ENCODE measurements around the gene IGFN1. TPM values are rescaled to one million over a fixed set of nuclear protein-coding genes. Genes with fewer than 3 reads are reported as not detected.

The IGFN1 gene
- total and polyA plus RNA-seq, 4 donors = 0.03 to 0.14 (median 0.08) TPM; not detected in 1

DNA sequence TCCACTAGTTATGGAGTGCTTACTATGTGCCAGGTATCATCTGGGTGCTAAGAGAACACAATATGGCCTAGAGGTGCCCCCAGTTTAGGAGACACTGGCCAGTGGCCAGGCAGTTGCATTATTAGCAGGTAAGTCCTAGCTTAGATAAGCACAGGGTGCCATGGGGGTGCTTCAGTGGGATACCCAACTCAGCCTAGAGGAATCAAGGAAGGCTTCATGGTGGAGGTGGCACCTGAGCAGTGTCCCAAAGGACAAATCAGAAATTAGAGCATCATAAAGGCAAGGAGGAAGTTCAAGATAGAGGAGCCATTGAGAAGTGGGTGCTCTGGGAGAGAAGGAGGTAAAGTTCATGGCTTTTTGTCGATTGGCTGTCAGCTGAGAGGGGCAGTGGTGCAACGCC is 60.8 kb downstream of the IGFN1 start:
- Histone ChIP-seq H3K4me1 (ENCODE audit: control insufficient read depth in 4 of 4, insufficient read depth in 4 of 4, low read length in 3 of 4) (no peaks in the 10 kb centered on the region), H3K27me3 (ENCODE audit: control insufficient read depth in 4 of 4, insufficient read depth in 4 of 4, low read length in 3 of 4) (no peaks in the 10 kb centered on the region), H3K9ac (ENCODE audit: low read depth in 1 of 2, low read length in 2 of 2) (no peak overlapping the region), H3K4me3 (ENCODE audit: low read depth in 1 of 3, low read length in 3 of 3) (no peak overlapping the region), H3K27ac (ENCODE audit: low read depth in 1 of 2, low read length in 2 of 2) (no peak overlapping the region), H3K9me3 (ENCODE audit: control insufficient read depth in 4 of 4, low read length in 3 of 4) (no peaks in the 10 kb centered on the region), H3K36me3 (ENCODE audit: control insufficient read depth in 4 of 4, insufficient read depth in 3 of 4, low read depth in 1 of 4, low read length in 3 of 4) (no peaks in the 10 kb centered on the region)
- 72% methylated on average over 2 of the region's 2 CpGs for WGBS
- TF ChIP-seq FOXA2 (IDR thresholded peaks at IDR 0.05) (no peak), TAF1 (conservative IDR thresholded peaks at IDR 0.05) (no peak), HNF4G (IDR thresholded peaks at IDR 0.05) (no peak), SP1 (IDR thresholded peaks at IDR 0.05) (no peak), REST (IDR thresholded peaks at IDR 0.05) (no peak), FOXA1 (IDR thresholded peaks at IDR 0.05) (no peak), ATF3 (IDR thresholded peaks at IDR 0.05) (no peak), JUND (IDR thresholded peaks at IDR 0.05) (no peak), NR2F2 (IDR thresholded peaks at IDR 0.05) (no peak), GABPA (IDR thresholded peaks at IDR 0.05 in 1 of 2, conservative IDR thresholded peaks at IDR 0.05 in 1 of 2) (no peak), EGR1 (IDR thresholded peaks at IDR 0.05; ENCODE audit: low read depth in 2 of 2) (no peak), HNF4A (conservative IDR thresholded peaks at IDR 0.05) (no peak), RAD21 (IDR thresholded peaks at IDR 0.05) (no peak), YY1 (IDR thresholded peaks at IDR 0.05) (no peak), CTCF (IDR thresholded peaks at IDR 0.05; ENCODE audit: low read depth, low read length, missing input control) (no peak), RXRA (IDR thresholded peaks at IDR 0.05) (no peak)
- TF ChIP-seq, protein P1, sequence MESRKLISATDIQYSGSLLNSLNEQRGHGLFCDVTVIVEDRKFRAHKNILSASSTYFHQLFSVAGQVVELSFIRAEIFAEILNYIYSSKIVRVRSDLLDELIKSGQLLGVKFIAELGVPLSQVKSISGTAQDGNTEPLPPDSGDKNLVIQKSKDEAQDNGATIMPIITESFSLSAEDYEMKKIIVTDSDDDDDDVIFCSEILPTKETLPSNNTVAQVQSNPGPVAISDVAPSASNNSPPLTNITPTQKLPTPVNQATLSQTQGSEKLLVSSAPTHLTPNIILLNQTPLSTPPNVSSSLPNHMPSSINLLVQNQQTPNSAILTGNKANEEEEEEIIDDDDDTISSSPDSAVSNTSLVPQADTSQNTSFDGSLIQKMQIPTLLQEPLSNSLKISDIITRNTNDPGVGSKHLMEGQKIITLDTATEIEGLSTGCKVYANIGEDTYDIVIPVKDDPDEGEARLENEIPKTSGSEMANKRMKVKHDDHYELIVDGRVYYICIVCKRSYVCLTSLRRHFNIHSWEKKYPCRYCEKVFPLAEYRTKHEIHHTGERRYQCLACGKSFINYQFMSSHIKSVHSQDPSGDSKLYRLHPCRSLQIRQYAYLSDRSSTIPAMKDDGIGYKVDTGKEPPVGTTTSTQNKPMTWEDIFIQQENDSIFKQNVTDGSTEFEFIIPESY (IDR thresholded peaks at IDR 0.05) = no peak
- TF ChIP-seq, protein P2, sequence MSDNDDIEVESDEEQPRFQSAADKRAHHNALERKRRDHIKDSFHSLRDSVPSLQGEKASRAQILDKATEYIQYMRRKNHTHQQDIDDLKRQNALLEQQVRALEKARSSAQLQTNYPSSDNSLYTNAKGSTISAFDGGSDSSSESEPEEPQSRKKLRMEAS (IDR thresholded peaks at IDR 0.05) = no peak
- DNase-seq (ENCODE audit: low spot score) = no peak
